PC-9 (cell line): ENCODE measurements around the gene SPEM3. TPM values are rescaled to one million over a fixed set of nuclear protein-coding genes. Genes with fewer than 3 reads are reported as not detected.
A peak's percentile ranks its signal among the peaks of the same experiment; 100 is the strongest.

Source experiments
- BruUV-seq: library from RNA; stranded (reverse); fragments of 400-500 nt; replicated peaks from 2 replicates; lab custom pipeline; 2021; lab: Mats Ljungman, UMichigan
- CTCF ChIA-PET: fragments of 300-600 bp; sonication (Branson Sonifier 250); formaldehyde crosslinking; loops from one replicate; lab custom pipeline; 2022; ENCODE audit warnings: antibody characterized with exemption; lab: Charles Lee
- POLR2A ChIA-PET: fragments of 300-600 bp; sonication (Branson Sonifier 250); formaldehyde crosslinking; loops from one replicate; lab custom pipeline; 2022; ENCODE audit warnings: antibody characterized with exemption; ENCODE audit not compliant: unreplicated experiment; lab: Charles Lee
- DNase-seq, 2 experiments: peaks; one replicate each; pipeline versions ENCODE4 v3.0.0 to v3.0.0-alpha.2; 2015 to 2022; ENCODE audit warnings: mixed read lengths in 1 of 2
- H2AFZ ChIP-seq: fragments of 200-600 bp; sonication (generic); 2 replicates; pipeline ENCODE4 v1.8.1; 2017; ENCODE audit warnings: antibody characterized with exemption
- H3F3A ChIP-seq: fragments of 200-600 bp; sonication (generic); 2 replicates; pipeline ENCODE4 v1.8.1; 2017; ENCODE audit warnings: antibody characterized with exemption, mild to moderate bottlenecking, low read depth; ENCODE audit not compliant: insufficient read depth
- H3K27ac ChIP-seq: fragments of 200-600 bp; sonication (generic); 2 replicates; pipeline ENCODE4 v1.6.1; 2016; ENCODE audit warnings: mixed run types
- H3K27me3 ChIP-seq: fragments of 200-600 bp; sonication (generic); 2 replicates; pipeline ENCODE4 v1.6.1; 2016; ENCODE audit warnings: low read depth, mixed run types; ENCODE audit not compliant: insufficient read depth
- H3K36me3 ChIP-seq: fragments of 200-600 bp; sonication (generic); 2 replicates; pipeline ENCODE4 v1.6.1; 2016; ENCODE audit warnings: low read depth, mixed run types
- H3K4me1 ChIP-seq: fragments of 200-600 bp; sonication (generic); replicated peaks from 2 replicates; pipeline ENCODE4 v1.6.1; 2016; ENCODE audit warnings: mixed run types; ENCODE audit not compliant: insufficient read depth
- H3K4me2 ChIP-seq: fragments of 200-600 bp; sonication (generic); 2 replicates; pipeline ENCODE4 v1.6.1; 2017; ENCODE audit warnings: mixed run types
- H3K4me3 ChIP-seq: fragments of 200-600 bp; sonication (generic); 2 replicates; pipeline ENCODE4 v1.6.1; 2016; ENCODE audit warnings: mixed run types
- H3K79me2 ChIP-seq: fragments of 200-600 bp; sonication (generic); 2 replicates; pipeline ENCODE4 v1.6.1; 2017; ENCODE audit warnings: low read depth, mixed run types
- H3K9me2 ChIP-seq: fragments of 200-600 bp; sonication (generic); 2 replicates; pipeline ENCODE4 v1.8.1; 2017; ENCODE audit warnings: mild to moderate bottlenecking; ENCODE audit not compliant: insufficient read depth
- H3K9me3 ChIP-seq: fragments of 200-600 bp; sonication (generic); 2 replicates; pipeline ENCODE4 v1.8.1; 2016; ENCODE audit warnings: low read depth; ENCODE audit not compliant: insufficient read depth
- H4K20me1 ChIP-seq: fragments of 200-600 bp; sonication (generic); 2 replicates; pipeline ENCODE4 v1.8.1; 2017; ENCODE audit not compliant: insufficient read depth
- CTCF ChIP-seq: fragments of 200-600 bp; sonication (generic); conservative IDR thresholded peaks from 2 replicates; pipeline ENCODE4 v1.6.1; 2017; ENCODE audit warnings: mixed run types, antibody characterized with exemption, mild to moderate bottlenecking, moderate library complexity
- EZH2 ChIP-seq: fragments of 200-600 bp; sonication (generic); IDR thresholded peaks from 2 replicates; pipeline ENCODE4 v1.8.0; 2017; ENCODE audit warnings: antibody characterized with exemption, low read depth
- intact Hi-C: fragments of 100-400 bp; cut with micrococcal nuclease; formaldehyde crosslinking; loops from one replicate; pipeline ENCODE4 v1.10.0; 2022; ENCODE audit not compliant: unreplicated experiment
- total RNA-seq: library from RNA; stranded (reverse); gene quantifications from 2 replicates; pipeline ENCODE4 v1.2.3, GENCODE V29; 2021

SPEM3 gene
- total RNA-seq, 1 experiment from 2014 or later, result not detected

- intact Hi-C loops, result loop anchor here (2.0 kb wide), 1 partner anchor 32 kb away; the partner anchor contains the start of gene CHRNB1
- Histone ChIP-seq H3K9me3 (no peaks in the 10 kb centered on the region), H3K27ac (peak overlapping the region; percentile 32; the same call in 1 of the 2 replicates), H3K4me1 (peaks cover 37% of the 10 kb centered on the region), H3K4me2 (peak overlapping the region; percentile 21), H3K79me2 (peaks cover 58% of the 10 kb centered on the region), H3K4me3 (no peak overlapping the region), H3K27me3 (no peaks in the 10 kb centered on the region), H3F3A (peaks cover 14% of the 10 kb centered on the region; the same call in 1 of the 2 replicates), H2AFZ (no peak overlapping the region), H4K20me1 (no peaks in the 10 kb centered on the region), H3K36me3 (no peaks in the 10 kb centered on the region), H3K9me2 (no peaks in the 10 kb centered on the region)
- peak; percentile 56 to 58 for DNase-seq
- ChIA-PET POLR2A (interaction anchor here (0.6 kb wide), 2 partner anchors 99 to 145 kb away, joined by 6 to 11 read pairs; no protein-coding TSS in a partner anchor), CTCF (interaction anchor here (1.0 kb wide), 1 partner anchor 22 kb away, joined by 4 read pairs; no protein-coding TSS in a partner anchor)
- TF ChIP-seq EZH2 (no peak), CTCF (no peak)
- BruUV-seq, result TSS peak; percentile 3
Measured at GRCh38 chr17:7476494-7476893, 47.8 kb downstream of the SPEM3 start.

DNA sequence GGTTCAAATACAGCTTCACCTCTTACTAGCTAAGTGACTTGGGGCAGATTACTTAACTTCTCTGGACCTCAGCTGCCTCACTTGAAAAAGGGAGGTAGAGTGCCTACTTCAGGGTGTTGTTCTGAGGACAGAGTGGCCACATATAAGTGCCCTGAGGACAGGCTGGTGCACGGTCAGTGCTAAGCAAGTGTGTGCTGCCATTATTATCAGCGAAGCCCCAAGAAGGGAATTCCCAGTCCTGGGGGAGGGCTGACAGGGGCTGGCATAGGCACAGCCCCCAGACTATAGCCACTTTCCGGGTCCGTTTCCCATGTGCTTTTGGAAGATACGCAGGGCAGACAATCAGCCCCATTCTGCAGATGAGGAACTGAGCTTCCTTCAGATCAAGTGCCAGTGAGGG lies 48.3 kb downstream of the SPEM3 start:
- no peak for DNase-seq
- Histone ChIP-seq H3F3A (peaks cover 14% of the 10 kb centered on the region; the same call in 1 of the 2 replicates), H3K79me2 (peaks cover 58% of the 10 kb centered on the region), H3K9me2 (no peaks in the 10 kb centered on the region), H3K27me3 (no peaks in the 10 kb centered on the region), H3K36me3 (no peaks in the 10 kb centered on the region), H3K4me3 (no peak overlapping the region), H3K4me2 (peak overlapping the region; percentile 21), H3K4me1 (peaks cover 37% of the 10 kb centered on the region), H3K27ac (no peak overlapping the region), H3K9me3 (no peaks in the 10 kb centered on the region), H4K20me1 (no peaks in the 10 kb centered on the region), H2AFZ (no peak overlapping the region)
- POLR2A ChIA-PET, result no interaction called here
- CTCF ChIA-PET, result no interaction called here
- intact Hi-C loops, result loop anchor here (2.0 kb wide), 1 partner anchor 32 kb away; the partner anchor contains the start of gene CHRNB1
- TF ChIP-seq EZH2, result no peak
- no peak for TF ChIP-seq CTCF
- no TSS peak for BruUV-seq

- H4K20me1 ChIP-seq, result no peaks in the 10 kb centered on the region
- DNase-seq, result peak in 1 of 2 experiments; percentile 74
- H3K79me2 ChIP-seq, result peaks cover 58% of the 10 kb centered on the region
- H3K4me1 ChIP-seq, result peaks cover 37% of the 10 kb centered on the region
- no TSS peak for BruUV-seq
- H3K4me3 ChIP-seq, result no peak overlapping the region
- POLR2A ChIA-PET, result interaction anchor here (0.6 to 0.7 kb wide), 3 partner anchors 10 to 257 kb away, joined by 3 to 11 read pairs (median 7); no protein-coding TSS in a partner anchor
- no peaks in the 10 kb centered on the region for H3K9me2 ChIP-seq
- H2AFZ ChIP-seq, result no peak overlapping the region
- intact Hi-C loops, result loop anchor here (2.0 kb wide), 1 partner anchor 33 kb away; the partner anchor contains the start of gene CHRNB1
- peaks cover 14% of the 10 kb centered on the region; the same call in 1 of the 2 replicates for H3F3A ChIP-seq
- no peaks in the 10 kb centered on the region for H3K36me3 ChIP-seq
- TF ChIP-seq EZH2 (no peak), CTCF (no peak)
- H3K9me3 ChIP-seq, result no peaks in the 10 kb centered on the region
- no peak overlapping the region for H3K27ac ChIP-seq
- no peaks in the 10 kb centered on the region for H3K27me3 ChIP-seq
- peak overlapping the region; percentile 78 for H3K4me2 ChIP-seq
- CTCF ChIA-PET, result no interaction called here
Measured at GRCh38 chr17:7477392-7478275, 49.0 kb downstream of the SPEM3 start.
